ENCODE measurements around the gene CCDC92.

- TF ChIP-seq CTCF (IDR thresholded peaks at IDR 0.05; ENCODE audit: poor library complexity): no peak
- TF ChIP-seq EZH2 (IDR thresholded peaks at IDR 0.05; ENCODE audit: borderline replicate concordance): no peak
Measured at GRCh38 chr12:123987022-123987421, 14.4 kb upstream of the CCDC92 start.

Data from hepatocyte (in vitro differentiated cells).